AG09309 (cell line): ENCODE results near the gene CLPTM1L.

Experiments used
- DNase-seq: peaks from one replicate; pipeline ENCODE4 v3.0.0-alpha.2; 2010; ENCODE audit warnings: low read depth
- H3K4me3 ChIP-seq: 2 replicates; pipeline ENCODE4 v1.5.1; 2011; ENCODE audit warnings: mild to moderate bottlenecking, low read depth, low read length, moderate library complexity; ENCODE audit not compliant: control insufficient read depth
- CTCF ChIP-seq: IDR thresholded peaks from 2 replicates; pipeline ENCODE4 v1.5.1; 2011; ENCODE audit warnings: mild to moderate bottlenecking, low read depth, low read length, inconsistent platforms; ENCODE audit not compliant: insufficient read depth, control insufficient read depth; ENCODE audit errors: missing control alignments

Gene CLPTM1L

GRCh38 chr5:1270426-1270825 lies 74.5 kb downstream of the CLPTM1L start:
- TF ChIP-seq CTCF: no peak
- H3K4me3 ChIP-seq: no peak overlapping the region
- no peak for DNase-seq

- no peak for TF ChIP-seq CTCF
- DNase-seq: no peak
- no peak overlapping the region for H3K4me3 ChIP-seq
These were observed 76.2 kb downstream of the CLPTM1L start for GRCh38 chr5:1268666-1269065.

GRCh38 chr5:1268056-1268455 lies 76.8 kb downstream of the CLPTM1L start:
- no peak overlapping the region for H3K4me3 ChIP-seq
- no peak for DNase-seq
- TF ChIP-seq CTCF: no peak
